Ovary (tissue), 9 donors: ENCODE measurements around the gene CHN2. TPM values are rescaled to one million over a fixed set of nuclear protein-coding genes. Genes with fewer than 3 reads are reported as not detected.

ENCODE experiments used
- DNase-seq, 5 donors: peaks; one replicate each; pipeline ENCODE4 v3.0.0-alpha.2; 2019 to 2020
- H3K27ac ChIP-seq, 2 donors: fragments of 200-600 bp; one replicate each; pipeline versions ENCODE4 v1.5.1 to v1.8.0; 2019 to 2022
- H3K27me3 ChIP-seq: fragments of 200-600 bp; one replicate; pipeline ENCODE4 v1.8.0; 2022
- H3K36me3 ChIP-seq: fragments of 200-600 bp; sonication (generic); one replicate; pipeline ENCODE4 v1.5.1; 2019
- H3K4me1 ChIP-seq: one replicate; pipeline ENCODE4 v1.8.1; 2013; ENCODE audit warnings: mild to moderate bottlenecking, moderate library complexity; ENCODE audit not compliant: insufficient read depth
- H3K4me3 ChIP-seq: fragments of 200-600 bp; sonication (generic); one replicate; pipeline ENCODE4 v1.5.1; 2017
- H3K9me3 ChIP-seq, 2 donors: fragments of 200-600 bp in 1 of 2; sonication (generic) in 1 of 2; one replicate each; pipeline versions ENCODE4 v1.5.1 to v1.8.1; 2013 to 2019; ENCODE audit warnings: mild to moderate bottlenecking in 1 of 2, moderate library complexity in 1 of 2
- EP300 ChIP-seq: sonication (generic); formaldehyde crosslinking; IDR thresholded peaks from one replicate; pipeline ENCODE4 v1.6.1; 2017; ENCODE audit warnings: antibody characterized with exemption
- POLR2A ChIP-seq: fragments of 450-650 bp; IDR thresholded peaks from one replicate; pipeline ENCODE4 v1.6.1; 2017; ENCODE audit warnings: antibody characterized with exemption, mild to moderate bottlenecking, moderate library complexity
- WGBS, 3 donors: extraction: QIAGEN DNeasy Blood & Tissue Kit in 1 of 3; methylation state at CpG; one replicate each; pipeline versions ENCODE4 v1.1.5 to v1.1.7; 2013 to 2017; 5-methylcytosine and 5-hydroxymethylcytosine counted together
- intact Hi-C, 4 donors: fragments of 100-400 bp; cut with DNase I; formaldehyde crosslinking; loops; one replicate each; pipeline versions ENCODE4 v1.11.0 to v1.15.1; 2022 to 2023
- polyA plus RNA-seq, 2 donors: library from polyadenylated mRNA; stranded (reverse); fragments of 200-250 nt in 1 of 2; fragments of 350-450 nt in 1 of 2; fragmentation: Illumina TruSeq in 1 of 2; extraction: RNeasy Lipid Tissue Mini Kit (QIAGEN cat#74804) in 1 of 2; gene quantifications; one replicate each; pipeline ENCODE4 v1.2.3, GENCODE V29; 2013 to 2014
- total RNA-seq, 7 donors: library from RNA; depleted of rRNA in 2 of 7; stranded (reverse); fragments of >200 nt in 2 of 7; fragmentation: NEBNext Ultra II Directional in 3 of 7; extraction: Animal tissue kit (Norgen Biotek cat#: 25700) in 3 of 7; gene quantifications; one replicate each; pipeline versions ENCODE4 v1.1.0 to v1.2.4, GENCODE V29; 2016 to 2023
- TF ChIP-seq, protein P1 (sequence below), 3 donors: fragments of 450-650 bp in 2 of 3; fragments of 200-600 bp in 1 of 3; IDR thresholded peaks; one replicate each; pipeline versions ENCODE4 v1.5.1 to v1.8.0; 2016 to 2022; ENCODE audit warnings: antibody characterized with exemption in 3 of 3, mild to moderate bottlenecking in 1 of 3
- donor health status: DM: no; HTN: no; CAD: no; lungs with moderate emphysema.
- donor health status: DM: no; HTN: no; CAD: no.
- donor health status: Bipolar disorder and iron deficiency.
- donor health status: DM: yes; HTN: yes; CAD: no.
- donor health status: DM: no; HTN: no; CAD: no.
- donor health status: DM: yes; HTN: yes; CAD: no.

Gene CHN2
- total and polyA plus RNA-seq, 9 donors: 17.9 to 32.6 (median 22.3) TPM

DNA sequence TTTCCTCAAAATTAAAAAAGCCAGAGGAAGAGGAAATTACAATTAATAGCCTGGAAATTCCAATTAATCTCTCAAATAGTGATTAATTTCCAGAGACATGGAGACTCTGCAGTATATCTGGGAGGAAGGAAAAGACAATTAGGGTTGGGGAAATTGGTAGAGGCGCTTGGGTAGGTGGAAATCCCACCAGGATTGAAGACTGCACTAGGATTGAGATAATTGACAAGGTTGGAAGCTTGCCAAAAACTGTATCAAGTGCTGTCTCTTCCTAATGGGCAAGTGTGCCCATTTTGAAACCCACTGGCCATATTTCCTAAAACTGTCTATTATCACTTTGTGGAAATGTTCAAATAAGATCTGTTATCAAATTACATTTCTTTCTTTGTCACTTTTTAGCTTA, 21.6 kb downstream of the CHN2 start:
- no peaks in the 10 kb centered on the region for H3K27me3 ChIP-seq
- H3K4me1 ChIP-seq: no peaks in the 10 kb centered on the region
- intact Hi-C loops: no loop called here
- no peak overlapping the region for H3K4me3 ChIP-seq
- DNase-seq: no peak
- H3K36me3 ChIP-seq: no peaks in the 10 kb centered on the region
- TF ChIP-seq EP300 (no peak), POLR2A (no peak)
- TF ChIP-seq, protein P1, sequence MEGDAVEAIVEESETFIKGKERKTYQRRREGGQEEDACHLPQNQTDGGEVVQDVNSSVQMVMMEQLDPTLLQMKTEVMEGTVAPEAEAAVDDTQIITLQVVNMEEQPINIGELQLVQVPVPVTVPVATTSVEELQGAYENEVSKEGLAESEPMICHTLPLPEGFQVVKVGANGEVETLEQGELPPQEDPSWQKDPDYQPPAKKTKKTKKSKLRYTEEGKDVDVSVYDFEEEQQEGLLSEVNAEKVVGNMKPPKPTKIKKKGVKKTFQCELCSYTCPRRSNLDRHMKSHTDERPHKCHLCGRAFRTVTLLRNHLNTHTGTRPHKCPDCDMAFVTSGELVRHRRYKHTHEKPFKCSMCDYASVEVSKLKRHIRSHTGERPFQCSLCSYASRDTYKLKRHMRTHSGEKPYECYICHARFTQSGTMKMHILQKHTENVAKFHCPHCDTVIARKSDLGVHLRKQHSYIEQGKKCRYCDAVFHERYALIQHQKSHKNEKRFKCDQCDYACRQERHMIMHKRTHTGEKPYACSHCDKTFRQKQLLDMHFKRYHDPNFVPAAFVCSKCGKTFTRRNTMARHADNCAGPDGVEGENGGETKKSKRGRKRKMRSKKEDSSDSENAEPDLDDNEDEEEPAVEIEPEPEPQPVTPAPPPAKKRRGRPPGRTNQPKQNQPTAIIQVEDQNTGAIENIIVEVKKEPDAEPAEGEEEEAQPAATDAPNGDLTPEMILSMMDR (IDR thresholded peaks at IDR 0.05): no peak
- H3K9me3 ChIP-seq: no peaks in the 10 kb centered on the region
- 84 to 100% (median 88%) methylated on average over 1 of the region's 1 CpG for WGBS, 3 donors
- H3K27ac ChIP-seq: no peak overlapping the region

DNA sequence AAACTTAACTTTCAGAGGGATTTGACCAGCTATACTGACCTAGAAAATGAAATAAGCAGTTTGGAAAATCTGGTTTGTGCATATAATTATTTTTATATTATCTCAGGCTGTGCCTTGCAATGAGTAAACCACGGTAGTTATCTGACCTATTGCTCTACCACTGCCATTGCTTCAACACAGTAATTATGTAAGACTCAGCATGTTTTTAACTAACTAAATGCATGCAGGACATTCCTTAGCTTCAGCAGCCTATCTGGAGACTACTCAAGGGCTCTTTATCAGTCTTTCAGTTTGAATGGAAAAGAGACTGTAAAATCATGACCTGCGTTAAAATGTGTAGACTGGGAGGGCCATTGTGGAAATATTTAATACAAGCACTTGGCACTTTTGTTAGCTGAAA, 22.5 kb downstream of the CHN2 start:
- no peak overlapping the region for H3K27ac ChIP-seq
- H3K9me3 ChIP-seq: no peaks in the 10 kb centered on the region
- no peaks in the 10 kb centered on the region for H3K27me3 ChIP-seq
- WGBS, 3 donors: 11 to 27% (median 16%) methylated on average over 2 of the region's 2 CpGs
- H3K36me3 ChIP-seq: no peaks in the 10 kb centered on the region
- TF ChIP-seq, protein P1 (IDR thresholded peaks at IDR 0.05): no peak
- TF ChIP-seq EP300 (no peak), POLR2A (no peak)
- no peak overlapping the region for H3K4me3 ChIP-seq
- no peaks in the 10 kb centered on the region for H3K4me1 ChIP-seq
- intact Hi-C loops: no loop called here
- DNase-seq: no peak

DNA sequence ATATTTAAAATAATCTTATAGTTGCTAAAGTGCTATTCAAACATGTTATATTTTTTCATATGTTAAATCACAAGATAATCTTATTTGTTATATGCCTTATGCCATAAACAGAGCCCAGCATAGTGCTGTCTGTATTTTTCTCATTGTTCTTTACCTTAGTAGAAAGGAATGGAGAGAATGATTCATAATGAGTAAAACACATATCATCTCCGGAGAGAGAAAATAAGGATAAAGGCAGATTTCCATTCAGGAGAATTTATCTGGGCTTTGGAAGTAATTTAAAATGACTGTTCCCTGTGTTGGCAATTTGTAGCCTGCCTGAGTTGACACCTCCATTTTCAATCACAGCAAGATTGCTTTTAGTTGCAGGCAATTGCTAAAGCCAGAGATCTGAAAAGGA, 30.2 kb downstream of the CHN2 start:
- TF ChIP-seq EP300 (no peak), POLR2A (no peak)
- TF ChIP-seq, protein P1 (IDR thresholded peaks at IDR 0.05): no peak
- 57 to 82% (median 76%) methylated on average over 1 of the region's 1 CpG for WGBS, 3 donors

DNA sequence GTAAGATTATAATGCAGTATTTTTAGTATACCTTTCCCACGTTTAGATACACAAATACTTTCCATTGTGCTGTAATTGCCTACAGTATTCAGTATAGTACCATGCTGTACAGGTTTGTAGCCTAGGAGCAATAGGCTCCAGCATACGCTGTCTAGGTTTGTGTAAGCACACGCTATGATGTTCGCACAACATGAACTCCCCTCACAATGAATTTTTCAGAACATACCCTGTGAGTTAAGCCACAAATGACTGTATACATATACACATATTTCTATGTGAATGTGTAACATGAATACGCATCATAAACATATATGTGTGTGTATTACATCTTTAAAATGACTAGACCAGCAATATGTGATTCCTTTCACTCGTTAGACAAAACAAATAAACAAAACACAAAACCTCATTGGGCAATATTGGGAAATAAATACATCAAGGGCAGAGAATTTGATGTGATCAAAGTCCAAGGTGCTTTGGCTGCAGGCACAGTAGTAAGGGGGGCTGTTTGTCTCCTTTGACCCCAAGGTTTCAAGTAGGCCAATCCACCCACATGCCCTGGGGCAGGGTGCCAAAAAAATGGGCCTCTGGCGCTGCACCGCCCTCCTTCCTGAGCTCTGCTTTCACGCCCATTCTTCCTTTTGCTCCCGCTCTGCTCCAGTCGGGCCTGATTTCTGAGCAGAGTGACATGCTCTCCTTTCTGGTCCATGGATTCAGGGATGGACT, 33.9 kb downstream of the CHN2 start:
- Histone ChIP-seq H3K4me1 (no peaks in the 10 kb centered on the region), H3K36me3 (no peaks in the 10 kb centered on the region), H3K9me3 (no peaks in the 10 kb centered on the region), H3K27me3 (no peaks in the 10 kb centered on the region), H3K27ac (no peak overlapping the region), H3K4me3 (no peak overlapping the region)
- 88 to 93% (median 89%) methylated on average over 11 of the region's 11 CpGs for WGBS, 3 donors
- no peak for DNase-seq
- TF ChIP-seq, protein P1 (IDR thresholded peaks at IDR 0.05): no peak
- TF ChIP-seq EP300 (no peak), POLR2A (no peak)
- intact Hi-C loops: no loop called here

More for the DNA sequence above, 30.2 kb downstream of the CHN2 start:
- no peaks in the 10 kb centered on the region for H3K9me3 ChIP-seq
- H3K4me3 ChIP-seq: no peak overlapping the region
- DNase-seq: no peak
- H3K27me3 ChIP-seq: no peaks in the 10 kb centered on the region
- H3K27ac ChIP-seq: no peak overlapping the region
- no peaks in the 10 kb centered on the region for H3K4me1 ChIP-seq
- no peaks in the 10 kb centered on the region for H3K36me3 ChIP-seq
- intact Hi-C loops: no loop called here
